HL-60 (cell line): ENCODE measurements around the gene PKDREJ.

Experiments
- DNase-seq, 2 experiments: peaks; one replicate each; pipeline ENCODE4 v3.0.0-alpha.2; 2010 to 2020; ENCODE audit warnings: low read depth in 1 of 2, low spot score in 1 of 2
- H3K27ac ChIP-seq: fragments of 250-450 bp; sonication (Bioruptor Pico); replicated peaks from 2 replicates; pipeline ENCODE4 v1.5.1; 2020; ENCODE audit warnings: mild to moderate bottlenecking, moderate library complexity
- H3K27me3 ChIP-seq: fragments of 250-450 bp; sonication (Bioruptor Pico); 2 replicates; pipeline ENCODE4 v1.5.1; 2021; ENCODE audit warnings: mild to moderate bottlenecking, moderate library complexity; ENCODE audit not compliant: insufficient read depth, poor library complexity, severe bottlenecking
- H3K4me3 ChIP-seq: replicated peaks from 2 replicates; pipeline ENCODE4 v1.5.1; 2011; ENCODE audit warnings: mild to moderate bottlenecking, control low read depth, low read length; ENCODE audit not compliant: insufficient read depth
- CTCF ChIP-seq: IDR thresholded peaks from one replicate; pipeline ENCODE4 v1.5.1; 2011; ENCODE audit warnings: low read length, control low read depth, inconsistent platforms; ENCODE audit not compliant: insufficient read depth
- GABPA ChIP-seq: IDR thresholded peaks from 2 replicates; pipeline ENCODE4 v1.6.1; 2012; ENCODE audit warnings: low read depth
- POLR2AphosphoS5 ChIP-seq: IDR thresholded peaks from 2 replicates; pipeline ENCODE4 v1.6.1; 2012; ENCODE audit warnings: low read depth
- REST ChIP-seq: IDR thresholded peaks from 2 replicates; pipeline ENCODE4 v1.6.1; 2012; ENCODE audit warnings: low read depth; ENCODE audit not compliant: insufficient replicate concordance
- SPI1 ChIP-seq: IDR thresholded peaks from 2 replicates; pipeline ENCODE4 v1.6.1; 2012; ENCODE audit warnings: low read depth, mild to moderate bottlenecking, borderline replicate concordance

Gene PKDREJ

GRCh38 chr22:46289244-46289891 lies 26.2 kb upstream of the PKDREJ start:
- H3K27me3 ChIP-seq = no peaks in the 10 kb centered on the region
- no peak overlapping the region for H3K27ac ChIP-seq
- DNase-seq = no peak
- TF ChIP-seq GABPA = no peak
- no peak for TF ChIP-seq CTCF
- TF ChIP-seq SPI1 = no peak
- no peak for TF ChIP-seq REST
- TF ChIP-seq POLR2AphosphoS5 = no peak
- H3K4me3 ChIP-seq = no peak overlapping the region

GRCh38 chr22:46288846-46289243 lies 25.7 kb upstream of the PKDREJ start:
- H3K4me3 ChIP-seq = no peak overlapping the region
- DNase-seq = no peak
- no peaks in the 10 kb centered on the region for H3K27me3 ChIP-seq
- TF ChIP-seq REST (no peak), POLR2AphosphoS5 (no peak), GABPA (no peak), SPI1 (no peak)
- no peak overlapping the region for H3K27ac ChIP-seq

- H3K4me3 ChIP-seq = peak overlapping the region; percentile 41
- peak; percentile 24 to 57 for DNase-seq
- H3K27me3 ChIP-seq = no peaks in the 10 kb centered on the region
- H3K27ac ChIP-seq = peak overlapping the region; percentile 47
- TF ChIP-seq GABPA = peak; percentile 42; the same call in 1 of the 2 replicates
- TF ChIP-seq REST = no peak
- TF ChIP-seq CTCF = no peak
- peak; percentile 52; the same call in 1 of the 2 replicates for TF ChIP-seq POLR2AphosphoS5
- no peak for TF ChIP-seq SPI1
These were observed 25.0 kb upstream of the PKDREJ start for GRCh38 chr22:46287873-46288751.
